DMS 273 treated with DMSO at 0.1 percent for 48 hours (cell line): Measurements from ENCODE around the gene LRP8.
A peak's percentile ranks its signal among the peaks of the same experiment; 100 is the strongest.

Experiments
- DNase-seq: peaks from one replicate; lab custom pipeline; 2025; lab: John Stamatoyannopoulos, UW

Gene LRP8

DNA sequence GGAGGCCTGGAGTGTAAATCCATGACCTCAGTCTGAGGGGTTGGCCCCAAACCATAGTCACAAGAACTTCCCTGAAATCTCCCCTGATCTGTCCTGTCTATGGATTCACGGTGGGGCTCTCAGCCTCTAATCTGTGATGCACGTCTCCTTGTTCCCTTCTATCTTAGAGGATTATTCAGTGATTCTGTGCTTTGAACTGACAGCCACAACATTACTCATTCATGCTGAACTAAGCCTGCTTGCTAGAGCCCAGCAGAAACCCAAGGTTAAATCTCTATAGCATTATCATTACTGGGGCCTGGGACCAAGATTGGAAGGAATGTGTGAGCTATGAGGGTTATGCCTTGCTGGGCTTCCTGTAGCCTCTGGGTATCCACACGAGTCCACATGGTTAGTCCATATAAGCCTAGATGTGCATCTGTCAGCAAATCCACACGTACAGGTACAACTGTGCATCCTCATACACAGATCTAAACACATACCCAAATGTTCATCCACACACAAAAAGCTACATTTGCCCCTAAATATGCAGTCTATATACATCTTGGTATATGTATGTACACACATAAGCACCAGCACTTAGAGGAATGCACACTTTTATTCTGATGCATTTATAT, 67.1 kb downstream of the LRP8 start:
- no peak for DNase-seq

GRCh38 chr1:53259932-53260331, 67.9 kb downstream of the LRP8 start:
- no peak for DNase-seq

DNA sequence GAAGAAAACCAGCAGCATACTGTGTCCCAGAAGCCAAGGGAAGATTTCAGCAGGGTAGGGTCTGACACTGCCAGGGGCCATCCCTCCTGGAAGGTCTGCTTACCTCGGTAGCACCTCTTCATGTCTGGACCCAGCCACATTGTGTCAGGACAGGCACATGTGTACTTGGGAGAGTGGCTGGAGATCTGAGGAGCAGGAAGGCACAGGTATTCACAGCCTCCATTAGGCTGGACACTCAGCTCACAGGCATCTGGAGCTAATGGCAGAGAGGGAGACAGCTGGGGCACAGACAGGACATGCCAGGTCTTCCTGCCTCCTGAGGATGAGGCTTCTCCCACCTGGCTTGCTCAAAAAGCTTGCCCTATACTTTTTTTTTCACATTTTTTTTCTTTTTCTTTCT, 69.7 kb downstream of the LRP8 start:
- no peak for DNase-seq

- DNase-seq: no peak
Measured at GRCh38 chr1:53257454-53258081, 70.3 kb downstream of the LRP8 start.

DNA sequence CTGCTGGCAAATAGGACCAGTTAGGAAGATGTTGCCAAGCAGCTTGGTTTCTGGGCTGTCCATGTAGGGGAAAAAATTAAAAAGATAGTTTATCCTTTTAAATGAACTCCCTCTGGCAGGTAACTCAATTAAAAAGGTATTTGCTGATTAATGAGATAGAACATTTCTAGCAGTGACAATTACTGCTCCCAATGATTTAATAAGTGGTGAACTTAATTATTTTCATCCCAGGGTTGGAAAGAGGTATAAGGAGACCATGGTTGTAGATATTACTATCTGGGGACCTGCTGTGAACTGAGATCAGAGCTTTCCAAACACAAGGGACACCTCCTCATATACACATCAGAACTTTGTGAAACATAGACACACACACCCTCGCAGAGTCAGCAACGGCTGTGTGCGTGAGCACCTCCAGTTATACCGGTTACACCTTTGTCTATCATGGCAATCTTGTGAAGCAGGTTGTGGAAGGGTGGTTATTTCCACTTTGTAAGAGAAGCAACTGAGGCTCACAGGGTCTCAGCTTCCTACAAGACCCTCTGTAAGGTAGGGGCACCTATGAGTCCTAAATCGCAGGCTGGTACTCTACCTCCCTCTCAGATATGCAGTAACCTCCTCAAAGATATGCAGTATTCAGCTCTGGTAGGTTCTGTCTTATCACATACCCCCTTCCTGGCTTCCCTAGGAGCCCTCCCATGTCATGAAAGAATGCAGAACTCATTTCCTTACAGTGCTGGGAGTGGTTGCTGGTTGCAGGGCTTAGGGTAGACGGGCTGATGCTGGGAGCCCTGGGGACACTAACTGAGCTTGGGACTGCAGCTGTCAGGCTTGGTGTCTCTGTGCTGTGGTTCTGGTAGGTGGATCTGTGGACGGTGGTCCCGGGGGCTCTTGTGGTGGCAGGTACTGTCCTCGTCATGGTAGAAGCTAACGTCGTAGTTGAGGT, 71.1 kb downstream of the LRP8 start:
- DNase-seq: no peak

GRCh38 chr1:53255031-53255430, 72.8 kb downstream of the LRP8 start:
- DNase-seq: no peak

- no peak for DNase-seq
Measured at GRCh38 chr1:53254011-53254640, 73.7 kb downstream of the LRP8 start.

DNA sequence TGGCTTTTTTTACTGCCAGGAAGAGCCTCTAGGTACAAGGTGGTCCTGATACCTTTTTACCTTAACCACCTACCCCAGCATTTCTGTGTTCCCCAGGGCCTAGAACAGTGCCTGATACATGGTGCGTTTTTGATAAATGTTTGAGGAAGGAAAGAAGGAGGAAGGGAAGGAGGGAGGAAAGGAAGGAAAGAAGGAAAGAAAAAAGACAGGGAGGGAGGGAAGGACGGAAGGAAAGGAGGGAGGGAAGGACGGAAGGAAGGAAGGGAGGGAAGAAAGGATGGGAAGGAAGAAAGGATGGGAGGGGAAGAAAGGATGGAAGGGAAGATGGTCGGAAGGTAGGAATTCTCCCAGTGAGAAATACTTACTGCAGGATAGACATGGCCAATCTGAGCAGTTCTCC, 77.5 kb downstream of the LRP8 start:
- DNase-seq: no peak

- peak; percentile 52 for DNase-seq
Measured at GRCh38 chr1:53249706-53250105, 78.2 kb downstream of the LRP8 start.

- no peak for DNase-seq
Measured at GRCh38 chr1:53246261-53247134, 81.4 kb downstream of the LRP8 start.

DNA sequence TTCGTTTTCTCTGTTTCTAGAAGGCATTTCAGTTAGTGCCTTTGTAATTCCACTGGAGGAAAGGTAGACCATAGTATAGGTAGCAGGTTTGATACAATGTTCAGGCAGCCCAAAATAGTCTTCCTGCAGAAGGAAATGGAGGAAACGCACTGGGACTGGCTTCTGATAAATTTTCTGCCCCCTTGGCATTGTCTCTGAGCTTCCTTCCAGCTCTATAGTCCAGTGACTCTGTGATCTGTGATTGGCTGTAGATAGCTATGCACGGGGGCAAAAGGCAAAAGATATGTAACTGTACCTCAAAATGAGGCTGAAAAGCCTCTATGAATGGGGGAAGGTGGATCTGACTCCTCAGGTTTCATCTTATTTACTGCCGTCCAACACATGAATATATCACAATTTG, 83.7 kb downstream of the LRP8 start:
- no peak for DNase-seq

DNA sequence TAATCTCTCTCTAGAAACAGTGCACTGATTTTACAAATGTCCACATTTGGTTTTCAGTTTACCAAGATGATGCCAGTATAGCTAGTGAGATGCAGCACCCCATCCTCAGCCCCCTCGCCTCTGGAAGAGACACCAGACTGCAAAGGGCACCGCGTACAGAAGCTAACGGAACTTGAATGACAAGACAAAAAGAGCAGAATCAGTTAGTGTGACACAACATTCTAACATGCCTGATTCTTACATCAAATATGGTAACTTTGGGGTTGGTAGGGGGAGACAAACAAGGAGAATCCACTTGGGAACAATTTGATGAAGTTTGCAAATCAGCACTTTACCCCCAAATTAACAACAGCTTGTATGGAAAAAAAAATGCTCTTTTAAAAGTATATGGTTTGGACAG, 85.5 kb downstream of the LRP8 start:
- DNase-seq: no peak

DNA sequence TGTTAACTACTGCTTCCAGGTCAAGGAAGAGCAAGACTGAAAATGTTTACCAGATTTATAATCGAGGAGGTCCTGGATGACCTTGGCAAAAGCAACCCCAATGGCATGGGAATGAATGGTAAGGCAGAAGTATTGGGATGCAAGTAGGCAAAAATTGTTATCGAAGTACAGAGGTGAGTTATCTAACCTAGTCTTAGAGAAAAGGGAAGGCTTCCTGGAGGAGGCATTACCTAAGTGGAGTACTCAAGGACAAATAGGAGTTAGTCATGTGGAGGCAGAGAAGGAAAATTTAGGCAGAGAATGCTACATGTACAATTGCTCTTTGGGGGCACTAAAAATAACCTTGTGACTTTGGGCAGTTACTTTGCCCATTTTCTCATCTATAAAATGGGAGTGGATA, 86.0 kb downstream of the LRP8 start:
- no peak for DNase-seq

DNA sequence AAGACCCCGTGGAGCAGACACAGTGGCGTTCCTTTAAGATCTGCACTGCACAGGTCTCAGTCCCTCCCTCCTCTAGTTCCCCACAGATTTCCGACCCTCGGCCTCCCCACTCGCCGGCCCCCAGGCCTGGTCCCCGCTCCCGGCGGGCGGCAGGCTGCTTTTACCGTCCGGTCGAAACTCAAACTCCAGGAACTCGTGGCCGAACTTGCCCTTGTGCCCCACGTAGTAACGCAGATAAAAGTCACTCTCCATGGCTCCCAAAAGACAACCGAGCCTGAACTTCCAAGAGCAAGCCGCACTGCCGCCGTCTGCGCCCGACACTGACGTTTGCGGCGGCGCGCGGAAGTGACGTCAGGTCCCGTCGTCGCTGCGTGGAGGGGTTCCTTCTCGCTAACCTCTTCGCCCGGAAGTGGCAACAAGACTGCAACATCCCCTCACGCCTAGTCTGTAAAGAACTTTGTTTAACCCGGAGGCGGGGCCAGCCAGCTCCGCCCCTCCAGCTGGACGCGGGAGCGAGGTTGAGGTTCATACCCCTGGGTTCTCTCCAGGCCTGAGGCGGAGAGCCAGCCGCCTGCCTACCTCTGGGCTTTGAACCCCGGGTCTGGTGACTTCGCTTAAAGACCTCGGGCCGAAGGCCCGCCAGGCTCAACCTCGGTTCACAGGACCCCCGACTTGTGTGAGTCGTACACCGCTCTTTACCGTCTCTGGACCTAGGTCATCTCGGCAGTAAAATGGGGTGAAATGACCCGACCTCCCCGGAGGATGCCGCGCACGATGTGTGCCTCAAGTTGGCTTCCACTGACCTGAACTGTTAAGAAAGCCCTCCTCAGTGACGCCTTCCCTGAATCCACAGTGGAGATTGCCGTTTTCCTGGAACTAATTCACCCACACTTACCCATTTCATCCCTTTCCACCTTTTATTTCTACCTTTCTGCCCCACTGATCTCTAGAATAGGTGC, 89.4 kb downstream of the LRP8 start, which contains the start of gene MAGOH:
Gene MAGOH, minus strand, starts transcription at position 322 of the 959 bp plus-strand sequence. Its CDS starts 70 bp downstream, at position 252.
- DNase-seq: peak; percentile 89

- no peak for DNase-seq
Measured at GRCh38 chr1:53237638-53238037, 90.2 kb downstream of the LRP8 start.

- DNase-seq: no peak
Measured at GRCh38 chr1:53220962-53221286, 106.9 kb downstream of the LRP8 start.

DNA sequence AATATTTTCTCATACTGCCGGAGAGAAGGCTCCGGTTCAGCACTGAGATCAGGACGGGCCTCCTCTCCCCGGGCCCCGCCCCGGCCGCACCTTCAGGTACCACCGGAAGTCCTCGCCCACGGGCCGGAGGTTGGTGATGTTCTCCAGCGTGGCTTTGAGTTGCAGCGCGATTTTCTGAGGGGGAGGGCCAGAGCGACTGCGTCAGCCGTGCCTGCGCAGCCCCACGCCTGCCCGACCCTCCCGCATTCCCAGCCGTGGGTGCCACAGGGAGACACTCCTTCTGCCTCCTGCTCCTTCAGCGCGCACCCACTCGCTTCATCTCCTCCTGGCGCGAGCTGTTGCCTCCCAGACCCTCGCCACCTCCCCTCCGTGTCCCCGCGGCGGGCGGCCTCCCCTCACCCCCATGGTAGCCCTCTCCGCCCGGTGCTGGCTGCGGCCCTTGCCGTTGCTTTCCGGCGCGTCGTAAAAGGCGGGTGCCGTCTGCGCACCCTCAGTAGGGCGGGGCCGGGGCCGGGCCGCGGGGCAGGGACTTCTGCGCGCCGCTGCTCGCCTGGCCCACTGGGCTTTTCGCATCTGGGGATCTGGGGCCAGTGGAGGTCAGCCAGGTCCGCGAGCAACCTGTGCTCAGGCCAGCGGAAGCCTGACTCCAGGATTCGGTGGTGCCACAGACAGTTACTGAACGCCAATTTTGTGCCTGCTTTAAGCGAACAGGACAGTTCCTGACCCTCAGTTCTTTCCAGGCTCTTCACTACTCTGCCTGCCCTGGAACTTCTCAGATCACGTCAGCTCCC, 107.5 kb downstream of the LRP8 start, which contains the start of gene CZIB:
Gene CZIB, minus strand, starts transcription at position 464 of the 791 bp plus-strand sequence. Its CDS starts 59 bp downstream, at position 405.
- peak; percentile 83 for DNase-seq

DNA sequence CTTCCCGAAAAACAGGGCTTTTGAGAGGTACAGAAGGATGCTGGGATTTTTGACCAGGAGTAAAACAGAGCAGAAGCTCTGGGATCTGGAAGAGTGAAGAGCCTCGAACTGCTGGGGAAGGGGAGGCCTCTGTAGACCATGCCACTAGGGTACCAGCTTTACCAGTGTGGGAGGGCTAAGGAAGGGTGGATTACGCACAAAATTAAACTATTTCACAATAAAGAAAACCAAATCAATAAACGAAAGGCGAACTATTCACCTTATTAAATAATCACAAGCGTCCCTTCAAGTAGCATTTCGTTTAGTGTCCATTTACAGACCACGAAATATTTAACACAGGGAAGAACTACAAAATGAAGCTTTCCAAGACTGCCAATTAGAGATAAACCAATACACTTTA, 108.2 kb downstream of the LRP8 start:
- no peak for DNase-seq

DNA sequence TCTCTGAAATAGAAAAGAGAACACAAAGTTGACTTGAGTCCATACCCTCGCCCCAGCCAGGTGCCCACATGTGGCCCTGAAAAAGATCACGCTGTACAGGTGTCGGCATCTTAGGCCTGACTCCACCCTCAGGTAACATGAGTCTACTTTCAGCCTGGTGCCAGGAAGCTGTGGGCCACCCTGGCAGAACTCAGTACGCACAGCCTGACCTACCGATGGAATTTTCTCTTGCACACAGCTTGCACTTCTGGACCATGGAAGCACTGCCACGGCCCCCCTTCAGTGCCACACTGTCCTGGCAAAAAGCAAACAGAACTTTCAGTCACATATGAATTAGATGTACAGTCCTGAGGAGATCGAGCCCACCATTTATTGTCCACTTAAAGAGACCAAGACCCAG, 109.7 kb downstream of the LRP8 start:
- DNase-seq: no peak
